NB4 (cell line): ENCODE measurements around the gene FILIP1L.

Experiments used
- DNase-seq: peaks from one replicate; pipeline ENCODE4 v3.0.0; 2010; ENCODE audit warnings: low read depth
- H3K4me3 ChIP-seq: one replicate; pipeline ENCODE4 v1.5.1; 2011; ENCODE audit warnings: mild to moderate bottlenecking, low read depth, low read length, moderate library complexity
- CTCF ChIP-seq: IDR thresholded peaks from one replicate; pipeline ENCODE4 v1.5.1; 2012; ENCODE audit warnings: low read depth, low read length
- MAX ChIP-seq: IDR thresholded peaks from 2 replicates; pipeline ENCODE4 v1.6.1; 2011; ENCODE audit warnings: low read depth, low read length
- MYC ChIP-seq: IDR thresholded peaks from 2 replicates; pipeline ENCODE4 v1.6.1; 2011; ENCODE audit warnings: low read depth, low read length
- POLR2A ChIP-seq: IDR thresholded peaks from 2 replicates; pipeline ENCODE4 v1.6.1; 2011; ENCODE audit warnings: mild to moderate bottlenecking; ENCODE audit not compliant: insufficient read length; ENCODE audit errors: extremely low read depth

FILIP1L gene

GRCh38 chr3:99818818-99819217 is 295.5 kb downstream of the FILIP1L start:
- peak overlapping the region; percentile 87 for H3K4me3 ChIP-seq
- TF ChIP-seq CTCF (no peak), POLR2A (no peak)
- DNase-seq: no peak

GRCh38 chr3:99817437-99818240 is 296.7 kb downstream of the FILIP1L start, which contains the start of gene CMSS1:
Gene CMSS1, plus strand, starts transcription at chr3:99817862.
- TF ChIP-seq POLR2A (peak; percentile 59), MAX (peak; percentile 95), MYC (peak; percentile 89), CTCF (no peak)
- DNase-seq: peak; percentile 93
- peak within 1 kb of the TSS; percentile 87 for H3K4me3 ChIP-seq

GRCh38 chr3:99817047-99817436 is 297.3 kb downstream of the FILIP1L start:
- TF ChIP-seq MAX (no peak), MYC (no peak), CTCF (no peak), POLR2A (no peak)
- no peak for DNase-seq
- H3K4me3 ChIP-seq: peak overlapping the region; percentile 87

GRCh38 chr3:99810403-99810802 is 303.9 kb downstream of the FILIP1L start:
- H3K4me3 ChIP-seq: no peak overlapping the region
- no peak for TF ChIP-seq MAX
- DNase-seq: no peak

GRCh38 chr3:99809565-99809964 is 304.7 kb downstream of the FILIP1L start:
- no peak for DNase-seq
- no peak for TF ChIP-seq MAX
- no peak for TF ChIP-seq MYC
- TF ChIP-seq POLR2A: no peak
- no peak for TF ChIP-seq CTCF
- no peak overlapping the region for H3K4me3 ChIP-seq

- H3K4me3 ChIP-seq: no peak overlapping the region
- peak; percentile 67 for DNase-seq
- no peak for TF ChIP-seq POLR2A
- no peak for TF ChIP-seq MAX
- no peak for TF ChIP-seq MYC
- peak; percentile 71 for TF ChIP-seq CTCF
Observed at GRCh38 chr3:99808163-99808794, 306.0 kb downstream of the FILIP1L start.
